IMR-90 (cell line): Measurements from ENCODE around the gene EBF4. TPM values are rescaled to one million over a fixed set of nuclear protein-coding genes. Genes with fewer than 3 reads are reported as not detected.

Experiments used
- ATAC-seq: fragments of 200-7000 bp; cut with Tn5 transposase; 2 replicates; pipeline ENCODE4 v1.9.1; 2020; ENCODE audit warnings: low read depth, mild to moderate bottlenecking, moderate library complexity
- BruUV-seq: library from RNA; stranded (reverse); fragments of 400-500 nt; replicated peaks from 2 replicates; lab custom pipeline; 2021; lab: Mats Ljungman, UMichigan
- CTCF ChIA-PET: fragments of 300-600 bp; formaldehyde crosslinking; extraction: SDS; loops from one replicate; lab custom pipeline; 2021; ENCODE audit warnings: antibody characterized with exemption; lab: Yijun Ruan, JAX
- POLR2A ChIA-PET: fragments of 300-600 bp; sonication (Branson Sonifier 250); formaldehyde crosslinking; loops from one replicate; lab custom pipeline; 2022; ENCODE audit warnings: antibody characterized with exemption; ENCODE audit not compliant: unreplicated experiment; lab: Charles Lee
- DNase-seq: peaks from one replicate; pipeline ENCODE4 v3.0.0; 2013
- H2AFZ ChIP-seq: replicated peaks from 2 replicates; pipeline ENCODE3; 2013; ENCODE audit warnings: low read length, mild to moderate bottlenecking; ENCODE audit not compliant: poor library complexity
- H2AK5ac ChIP-seq: 2 replicates; pipeline ENCODE4 v1.6.1; 2013; ENCODE audit warnings: low read depth, low read length, inconsistent platforms
- H2AK9ac ChIP-seq: replicated peaks from 2 replicates; pipeline ENCODE3; 2013; ENCODE audit warnings: mild to moderate bottlenecking, low read depth, low read length, moderate library complexity; ENCODE audit not compliant: poor library complexity
- H2BK120ac ChIP-seq: 2 replicates; pipeline ENCODE4 v1.6.1; 2013; ENCODE audit warnings: low read depth, low read length, inconsistent platforms
- H2BK15ac ChIP-seq: 3 replicates; pipeline ENCODE4 v1.6.1; 2013; ENCODE audit warnings: low read depth, low read length, inconsistent platforms
- H2BK20ac ChIP-seq: 2 replicates; pipeline ENCODE4 v1.6.1; 2013; ENCODE audit warnings: low read depth, mild to moderate bottlenecking, inconsistent platforms, low read length, moderate library complexity
- H2BK5ac ChIP-seq: 2 replicates; pipeline ENCODE4 v1.6.1; 2013; ENCODE audit warnings: mild to moderate bottlenecking, low read depth, low read length, inconsistent platforms; ENCODE audit not compliant: poor library complexity, severe bottlenecking
- H3K14ac ChIP-seq: replicated peaks from 2 replicates; pipeline ENCODE4 v1.6.1; 2013; ENCODE audit warnings: low read depth, low read length, inconsistent platforms
- H3K18ac ChIP-seq: 2 replicates; pipeline ENCODE4 v1.6.1; 2013; ENCODE audit warnings: low read depth, low read length, control low read depth
- H3K23ac ChIP-seq: 2 replicates; pipeline ENCODE4 v1.6.1; 2013; ENCODE audit warnings: low read depth, low read length, inconsistent platforms
- H3K27ac ChIP-seq: 2 replicates; pipeline ENCODE4 v1.5.1; 2013; ENCODE audit warnings: mild to moderate bottlenecking, control low read depth, low read length; ENCODE audit not compliant: insufficient read depth
- H3K27me3 ChIP-seq: 2 replicates; pipeline ENCODE4 v1.6.1; 2013; ENCODE audit warnings: low read length; ENCODE audit not compliant: control insufficient read depth, insufficient read depth
- H3K36me3 ChIP-seq: 2 replicates; pipeline ENCODE4 v1.6.1; 2013; ENCODE audit warnings: low read length, mixed read lengths; ENCODE audit not compliant: control insufficient read depth, insufficient read depth
- H3K4ac ChIP-seq: 2 replicates; pipeline ENCODE4 v1.6.1; 2013; ENCODE audit warnings: low read depth, low read length, inconsistent platforms
- H3K4me1 ChIP-seq: 2 replicates; pipeline ENCODE4 v1.6.1; 2013; ENCODE audit warnings: low read length, mixed read lengths; ENCODE audit not compliant: control insufficient read depth, insufficient read depth
- H3K4me2 ChIP-seq: 2 replicates; pipeline ENCODE4 v1.6.1; 2013; ENCODE audit warnings: low read depth, mild to moderate bottlenecking, control low read depth, low read length, moderate library complexity
- H3K4me3 ChIP-seq: 2 replicates; pipeline ENCODE4 v1.5.1; 2013; ENCODE audit warnings: low read depth, mild to moderate bottlenecking, control low read depth, low read length, moderate library complexity; ENCODE audit not compliant: insufficient read depth
- H3K56ac ChIP-seq: 2 replicates; pipeline ENCODE4 v1.6.1; 2013; ENCODE audit warnings: low read length, inconsistent platforms; ENCODE audit not compliant: insufficient read depth; ENCODE audit errors: extremely low read depth
- H3K79me1 ChIP-seq, 2 experiments: 2 replicates each; pipeline ENCODE4 v1.6.1; 2013; ENCODE audit warnings: low read length in 2 of 2, inconsistent platforms in 1 of 2, low read depth in 1 of 2
- H3K9ac ChIP-seq: 2 replicates; pipeline ENCODE4 v1.6.1; 2013; ENCODE audit warnings: low read depth, low read length, control low read depth
- H3K9me1 ChIP-seq: 2 replicates; pipeline ENCODE4 v1.6.1; 2013; ENCODE audit warnings: low read length, inconsistent platforms; ENCODE audit not compliant: insufficient read depth
- H3K9me3 ChIP-seq: 2 replicates; pipeline ENCODE4 v1.6.1; 2013; ENCODE audit warnings: low read length; ENCODE audit not compliant: control insufficient read depth, insufficient read depth
- H4K20me1 ChIP-seq: 2 replicates; pipeline ENCODE4 v1.6.1; 2013; ENCODE audit warnings: low read length, inconsistent platforms; ENCODE audit not compliant: insufficient read depth
- H4K5ac ChIP-seq: 2 replicates; pipeline ENCODE4 v1.6.1; 2013; ENCODE audit warnings: mild to moderate bottlenecking, low read depth, low read length, control low read depth
- H4K8ac ChIP-seq, 2 experiments: 2 replicates each; pipeline ENCODE4 v1.6.1; 2013; ENCODE audit warnings: low read depth in 2 of 2, low read length in 2 of 2, control low read depth in 1 of 2, inconsistent platforms in 1 of 2
- H4K91ac ChIP-seq: 2 replicates; pipeline ENCODE4 v1.6.1; 2013; ENCODE audit warnings: low read depth, low read length, inconsistent platforms; ENCODE audit not compliant: insufficient read depth
- MAZ ChIP-seq: IDR thresholded peaks from 2 replicates; pipeline ENCODE4 v1.6.1; 2012; ENCODE audit warnings: low read depth, mild to moderate bottlenecking, low read length, improper control_type of control experiment, moderate library complexity, borderline replicate concordance
- RAD21 ChIP-seq: IDR thresholded peaks from 2 replicates; pipeline ENCODE4 v1.6.1; 2012; ENCODE audit warnings: low read length, improper control_type of control experiment
- RCOR1 ChIP-seq: IDR thresholded peaks from 2 replicates; pipeline ENCODE4 v1.6.1; 2012; ENCODE audit warnings: mild to moderate bottlenecking, low read length, improper control_type of control experiment; ENCODE audit not compliant: insufficient replicate concordance
- WGBS, 2 experiments: methylation state at CpG; one replicate each; pipeline versions ENCODE4 v1.1.5 to v1.1.7; 2013; ENCODE audit warnings: missing lambda C conversion rate in 2 of 2; ENCODE audit not compliant: insufficient read length in 1 of 2; ENCODE audit errors: extremely low coverage in 2 of 2; 5-methylcytosine and 5-hydroxymethylcytosine counted together
- dilution Hi-C: fragments of 300-500 bp; cut with HindIII; formaldehyde crosslinking; loops from one replicate; pipeline ENCODE4 v1.14.3; 2018; ENCODE audit warnings: low sequenced_read_pairs; ENCODE audit not compliant: unreplicated experiment
- in situ Hi-C: fragments of 300-500 bp; cut with MboI; formaldehyde crosslinking; loops from 3 replicates; pipeline ENCODE4 v1.14.3; 2019; ENCODE audit warnings: low sequenced_read_pairs, inconsistent platforms, mixed read lengths
- intact Hi-C: fragments of 100-400 bp; cut with micrococcal nuclease; formaldehyde crosslinking; loops from 2 replicates; pipeline ENCODE4 v1.10.0; 2022
- polyA plus RNA-seq, 3 experiments: library from polyadenylated mRNA; depleted of rRNA; stranded (reverse); fragments of >200 nt; gene quantifications; 2 replicates each; pipeline ENCODE4 v1.2.3, GENCODE V29; 2012; ENCODE audit warnings: low replicate concordance in 1 of 3
- total RNA-seq: library from RNA; depleted of rRNA; stranded (reverse); fragments of >200 nt; gene quantifications from 2 replicates; pipeline ENCODE4 v1.2.3, GENCODE V29; 2012
- TF ChIP-seq, protein P1 (sequence below): fragments of 150-350 bp; IDR thresholded peaks from 2 replicates; pipeline ENCODE4 v1.6.1; 2016; ENCODE audit warnings: low read depth, mild to moderate bottlenecking, low read length, moderate library complexity, borderline replicate concordance

The EBF4 gene
- total and polyA plus RNA-seq, 2 of the 4 experiments (the other 2 are of a cell fraction): 0.18 to 1.1 TPM

GRCh38 chr20:2687514-2687913 is 5.1 kb upstream of the EBF4 start:
- TF ChIP-seq RAD21: no peak
- no peak for TF ChIP-seq RCOR1
- no peak for TF ChIP-seq MAZ
- TF ChIP-seq, protein P1, sequence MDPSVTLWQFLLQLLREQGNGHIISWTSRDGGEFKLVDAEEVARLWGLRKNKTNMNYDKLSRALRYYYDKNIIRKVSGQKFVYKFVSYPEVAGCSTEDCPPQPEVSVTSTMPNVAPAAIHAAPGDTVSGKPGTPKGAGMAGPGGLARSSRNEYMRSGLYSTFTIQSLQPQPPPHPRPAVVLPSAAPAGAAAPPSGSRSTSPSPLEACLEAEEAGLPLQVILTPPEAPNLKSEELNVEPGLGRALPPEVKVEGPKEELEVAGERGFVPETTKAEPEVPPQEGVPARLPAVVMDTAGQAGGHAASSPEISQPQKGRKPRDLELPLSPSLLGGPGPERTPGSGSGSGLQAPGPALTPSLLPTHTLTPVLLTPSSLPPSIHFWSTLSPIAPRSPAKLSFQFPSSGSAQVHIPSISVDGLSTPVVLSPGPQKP: no peak
- WGBS, 2 experiments: 63% methylated on average over 2 of the region's 6 CpGs; no CpG with 5 or more reads in 1 of the 2 experiments
- Histone ChIP-seq H2AFZ (no peak overlapping the region), H2BK5ac (no peak overlapping the region), H3K9me3 (no peaks in the 10 kb centered on the region), H3K4me3 (no peak overlapping the region), H3K4me2 (no peak overlapping the region), H3K56ac (no peak overlapping the region), H3K4ac (no peak overlapping the region), H3K27me3 (peaks cover 39% of the 10 kb centered on the region), H3K79me1 (no peaks in the 10 kb centered on the region), H4K91ac (no peak overlapping the region), H3K4me1 (no peaks in the 10 kb centered on the region), H4K5ac (no peak overlapping the region), H4K8ac (no peak overlapping the region), H3K9me1 (no peaks in the 10 kb centered on the region; the same call in 1 of the 2 replicates), H3K9ac (no peak overlapping the region), H3K23ac (no peak overlapping the region), H3K36me3 (no peaks in the 10 kb centered on the region), H3K27ac (no peak overlapping the region), H4K20me1 (no peaks in the 10 kb centered on the region), H2BK120ac (no peak overlapping the region), H2BK20ac (no peak overlapping the region), H2AK9ac (no peak overlapping the region), H3K14ac (no peak overlapping the region), H3K18ac (no peak overlapping the region), H2AK5ac (no peak overlapping the region), H2BK15ac (no peak overlapping the region)
- ChIA-PET CTCF (interaction anchor here (0.7 to 1.2 kb wide), 2 partner anchors 15 to 158 kb away, joined by 3 to 4 read pairs; no protein-coding TSS in a partner anchor), POLR2A (no interaction called here)
- ATAC-seq (no peak), DNase-seq (no peak)
- intact Hi-C loops: no loop called here
- no TSS peak for BruUV-seq
- dilution Hi-C loops: no loop called here
- in situ Hi-C loops: no loop called here
